NCI-H69 (cell line): Measurements from ENCODE around the gene BMAL1.

Experiments used
- DNase-seq: peaks from one replicate; lab custom pipeline; 2025; lab: John Stamatoyannopoulos, UW

BMAL1 gene

DNA sequence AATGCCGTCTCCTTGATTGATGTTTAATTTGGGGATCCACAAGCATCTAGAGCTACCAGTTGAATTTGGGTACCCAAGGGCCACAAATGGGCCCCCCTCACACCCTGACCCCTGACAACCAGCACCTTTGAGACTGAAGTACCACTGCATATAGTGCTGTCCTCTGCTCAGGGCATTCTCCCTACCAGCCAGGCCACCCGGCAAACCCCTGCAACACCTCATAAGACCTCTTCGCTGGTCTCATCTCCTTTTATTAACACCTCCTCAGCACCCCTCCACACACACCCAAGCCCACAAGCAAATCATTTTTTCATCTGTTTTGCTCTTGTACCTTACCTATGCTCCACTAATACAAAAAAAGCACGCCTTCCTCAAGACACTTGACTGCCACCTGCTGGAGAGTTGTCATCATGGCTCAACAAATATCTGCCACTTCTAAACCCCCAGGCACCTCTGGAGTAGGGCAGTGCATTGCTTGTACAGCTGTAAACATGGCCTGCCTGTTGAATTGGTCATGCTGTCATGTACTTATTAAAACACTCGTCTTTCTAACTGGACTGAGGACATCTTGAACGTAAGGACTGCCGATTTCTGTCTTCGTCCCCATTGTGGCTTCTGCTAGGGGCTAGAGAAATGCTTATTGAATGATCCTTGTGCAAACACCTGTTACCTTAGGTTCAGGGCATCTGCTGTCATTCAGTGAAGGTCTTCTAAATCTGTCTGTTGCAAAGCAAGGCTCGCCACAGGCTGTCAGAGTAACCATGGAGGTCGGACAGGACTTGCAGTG, 66.5 kb downstream of the BMAL1 start:
- DNase-seq = peak; percentile 82

- DNase-seq = no peak
These were observed 67.2 kb downstream of the BMAL1 start for GRCh38 chr11:13344818-13345217.

- DNase-seq = no peak
These were observed 68.9 kb downstream of the BMAL1 start for GRCh38 chr11:13346470-13346869.

GRCh38 chr11:13347901-13348300, 70.3 kb downstream of the BMAL1 start:
- DNase-seq = peak; percentile 55

- DNase-seq = no peak
These were observed 70.7 kb downstream of the BMAL1 start for GRCh38 chr11:13348305-13348704.

DNA sequence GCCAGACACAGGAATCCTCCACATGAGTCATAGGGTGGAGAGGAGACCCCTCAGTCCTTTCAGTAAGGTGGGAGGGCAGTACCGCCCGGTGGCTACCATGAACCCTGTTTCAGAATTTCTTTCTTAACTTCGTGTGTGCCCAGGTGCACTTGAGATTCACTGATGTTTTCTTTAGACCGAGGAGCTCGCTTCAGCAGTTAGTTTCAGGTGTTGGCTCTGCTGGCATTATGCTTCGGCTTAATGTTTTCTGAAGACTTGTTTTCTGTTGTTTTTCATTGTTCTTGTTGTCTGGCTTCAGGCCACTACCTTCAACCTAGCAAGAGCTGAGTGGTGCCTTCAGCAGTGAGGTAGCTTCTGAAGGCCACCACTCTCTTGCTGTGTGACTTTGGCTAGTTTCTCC, 71.5 kb downstream of the BMAL1 start:
- DNase-seq = no peak

GRCh38 chr11:13349581-13349980, 72.0 kb downstream of the BMAL1 start:
- DNase-seq = no peak

DNA sequence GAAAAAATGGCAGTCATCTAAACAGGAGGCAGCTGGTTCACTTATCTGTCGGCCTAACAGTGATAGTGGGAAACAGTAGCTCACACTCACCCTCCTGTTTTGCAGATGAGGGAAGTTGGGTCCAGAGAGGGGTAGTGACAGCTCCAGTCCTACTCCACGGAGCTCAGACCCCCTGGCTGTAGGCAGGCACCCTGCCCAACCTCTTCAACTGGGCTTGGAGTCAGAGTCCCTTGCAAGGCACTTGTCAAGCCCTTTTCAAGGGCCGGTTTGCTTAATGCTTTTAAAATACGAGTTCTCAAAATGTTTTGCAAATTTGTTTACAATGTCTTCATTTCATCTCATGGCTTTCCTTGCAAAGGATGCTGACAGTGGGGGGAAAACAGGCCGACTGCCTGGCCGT, 75.1 kb downstream of the BMAL1 start:
- DNase-seq = no peak

DNA sequence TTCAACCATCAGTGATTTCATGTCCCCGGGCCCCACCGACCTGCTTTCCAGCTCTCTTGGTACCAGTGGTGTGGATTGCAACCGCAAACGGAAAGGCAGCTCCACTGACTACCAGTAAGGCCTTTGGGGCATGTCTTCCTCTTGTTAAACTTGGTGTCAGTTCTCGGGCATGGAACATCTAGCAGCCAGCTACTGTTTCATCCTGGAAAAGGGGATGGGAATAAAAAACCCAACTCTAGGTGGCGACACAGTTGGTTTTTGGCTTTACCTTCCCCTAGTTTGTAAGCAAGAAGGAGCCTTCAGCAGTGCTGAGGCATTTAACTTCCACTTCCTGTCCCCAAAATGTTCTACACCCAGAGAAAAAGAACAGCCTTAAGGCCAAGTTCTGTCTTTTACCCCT, 76.7 kb downstream of the BMAL1 start:
- DNase-seq = peak; percentile 25

GRCh38 chr11:13355191-13355590, 77.6 kb downstream of the BMAL1 start:
- DNase-seq = no peak

- no peak for DNase-seq
These were observed 79.6 kb downstream of the BMAL1 start for GRCh38 chr11:13357232-13357631.

GRCh38 chr11:13358596-13359270, 81.1 kb downstream of the BMAL1 start:
- no peak for DNase-seq

GRCh38 chr11:13362596-13363109, 85.1 kb downstream of the BMAL1 start:
- DNase-seq = no peak

DNA sequence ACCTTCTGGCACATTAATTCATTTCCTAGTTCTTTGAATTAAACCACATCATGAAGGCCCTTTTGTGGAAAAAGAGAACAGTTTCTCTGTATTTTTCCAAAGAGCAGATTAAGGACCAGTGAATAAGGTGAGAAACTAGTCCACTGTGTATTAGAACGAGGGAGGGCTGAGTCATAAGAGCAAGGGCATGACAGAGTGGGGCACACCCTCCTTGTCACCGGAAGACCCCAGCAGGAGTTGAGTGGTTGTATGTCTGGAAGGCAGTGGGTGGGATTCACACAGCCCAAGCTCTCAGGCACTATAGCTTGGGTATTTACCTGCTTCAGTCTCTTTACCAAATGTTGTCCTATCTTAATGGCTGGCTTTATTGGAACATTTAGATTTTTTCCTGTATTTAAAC, 86.8 kb downstream of the BMAL1 start:
- no peak for DNase-seq

DNA sequence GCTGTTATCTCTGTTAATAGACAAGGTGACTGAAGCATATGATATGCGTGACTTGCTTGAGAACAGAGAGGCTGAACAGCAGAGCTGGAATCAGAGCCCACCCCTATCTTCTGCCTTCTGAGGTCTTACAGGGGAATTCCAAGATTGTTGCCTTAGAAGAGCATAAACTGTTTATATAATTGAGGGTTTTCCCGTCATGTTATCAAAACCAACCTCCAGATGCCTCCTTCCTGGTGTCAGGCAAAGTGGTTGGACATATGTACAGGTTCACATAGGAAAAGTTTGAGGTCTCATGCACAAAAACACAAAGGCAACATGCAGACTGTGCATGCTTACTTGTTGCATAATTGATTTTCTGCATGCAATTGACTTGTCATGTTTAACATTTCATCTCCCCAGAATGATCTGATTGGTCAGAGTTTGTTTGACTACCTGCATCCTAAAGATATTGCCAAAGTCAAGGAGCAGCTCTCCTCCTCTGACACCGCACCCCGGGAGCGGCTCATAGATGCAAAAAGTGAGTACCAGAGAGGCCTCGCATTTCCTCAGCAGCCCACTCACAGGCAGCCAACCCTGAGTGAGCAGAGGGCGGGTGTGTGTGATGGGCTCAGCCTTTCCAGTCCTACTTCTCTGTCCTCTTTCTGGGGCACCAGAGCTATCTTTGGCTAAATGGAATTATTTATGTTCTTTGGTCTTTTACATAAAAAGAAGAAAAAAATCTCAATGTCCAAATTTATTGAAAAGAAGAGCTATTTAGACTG, 88.9 kb downstream of the BMAL1 start:
- DNase-seq = no peak

GRCh38 chr11:13367115-13367514, 89.5 kb downstream of the BMAL1 start:
- no peak for DNase-seq

DNA sequence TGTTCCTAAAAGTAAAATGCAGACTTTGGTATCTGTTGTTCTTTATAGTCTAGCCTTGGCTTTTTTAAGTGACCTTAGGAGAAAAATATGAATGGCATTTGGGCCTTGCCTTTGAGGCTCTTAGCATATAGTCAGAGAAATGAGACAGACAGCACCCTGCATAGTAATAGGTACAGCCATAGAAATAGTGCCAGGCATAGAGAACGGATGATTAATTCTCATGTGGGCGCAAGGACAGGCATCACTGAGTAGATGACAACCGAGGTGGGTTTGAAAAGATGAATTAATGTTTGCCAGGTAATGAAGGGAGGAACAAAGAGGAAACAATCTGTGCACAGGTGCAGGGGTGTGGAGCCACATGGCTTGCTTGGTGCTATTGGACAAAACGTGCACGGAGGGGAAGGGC, 90.5 kb downstream of the BMAL1 start:
- peak; percentile 85 for DNase-seq

GRCh38 chr11:13373216-13373615, 95.6 kb downstream of the BMAL1 start:
- DNase-seq = no peak

GRCh38 chr11:13375798-13376197, 98.2 kb downstream of the BMAL1 start:
- no peak for DNase-seq

- DNase-seq = no peak
These were observed 98.8 kb downstream of the BMAL1 start for GRCh38 chr11:13376402-13376801.

GRCh38 chr11:13376838-13377237, 99.2 kb downstream of the BMAL1 start:
- no peak for DNase-seq

GRCh38 chr11:13378316-13378715, 100.7 kb downstream of the BMAL1 start:
- DNase-seq = no peak

GRCh38 chr11:13380731-13381130, 103.1 kb downstream of the BMAL1 start:
- DNase-seq = no peak
